Fibroblast of villous mesenchyme (primary cell): ENCODE measurements around the gene RBBP6. TPM values are rescaled to one million over a fixed set of nuclear protein-coding genes. Genes with fewer than 3 reads are reported as not detected.
"Not testable (repeated sequence)": the region's sequence is repeated elsewhere in the genome, so short reads cannot be mapped to it uniquely, and the experiment has no call there.

Source experiments
- DNase-seq: peaks from one replicate; pipeline ENCODE4 v3.0.0-alpha.2; 2010; ENCODE audit warnings: low read depth
- H3K4me3 ChIP-seq: 2 replicates; pipeline ENCODE4 v1.5.1; 2011; ENCODE audit warnings: low read depth, mild to moderate bottlenecking, low read length
- total RNA-seq: library from RNA; depleted of rRNA; stranded (reverse); fragments of >200 nt; gene quantifications from 2 replicates; pipeline ENCODE4 v1.2.3, GENCODE V29; 2012
- TF ChIP-seq, protein P1 (sequence below): IDR thresholded peaks from 2 replicates; pipeline ENCODE4 v1.5.1; 2012; ENCODE audit warnings: low read depth, mild to moderate bottlenecking, low read length; ENCODE audit not compliant: insufficient read depth

The RBBP6 gene
- total RNA-seq, 1 donor = 31.1 TPM

DNA sequence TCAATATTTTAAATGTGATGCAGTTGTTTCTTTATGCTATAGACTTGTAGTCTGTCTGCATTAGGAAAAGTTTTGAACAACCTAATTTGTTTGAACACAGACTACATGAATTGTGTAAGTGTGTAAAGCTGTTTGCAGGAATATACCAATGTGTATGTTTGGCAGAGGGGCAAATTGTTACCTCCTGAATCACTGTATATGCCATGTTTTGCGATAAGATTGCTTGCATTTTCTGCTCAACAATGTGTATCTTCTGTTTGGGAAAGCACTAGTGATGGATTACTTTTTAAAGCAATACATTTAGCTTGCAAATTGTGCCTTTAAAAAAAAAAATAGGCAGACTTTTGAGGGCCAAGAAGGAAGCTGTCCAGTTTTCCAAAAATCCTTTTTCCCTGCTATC lies 14.6 kb downstream of the RBBP6 start:
- DNase-seq = peak; percentile 42
- TF ChIP-seq, protein P1, sequence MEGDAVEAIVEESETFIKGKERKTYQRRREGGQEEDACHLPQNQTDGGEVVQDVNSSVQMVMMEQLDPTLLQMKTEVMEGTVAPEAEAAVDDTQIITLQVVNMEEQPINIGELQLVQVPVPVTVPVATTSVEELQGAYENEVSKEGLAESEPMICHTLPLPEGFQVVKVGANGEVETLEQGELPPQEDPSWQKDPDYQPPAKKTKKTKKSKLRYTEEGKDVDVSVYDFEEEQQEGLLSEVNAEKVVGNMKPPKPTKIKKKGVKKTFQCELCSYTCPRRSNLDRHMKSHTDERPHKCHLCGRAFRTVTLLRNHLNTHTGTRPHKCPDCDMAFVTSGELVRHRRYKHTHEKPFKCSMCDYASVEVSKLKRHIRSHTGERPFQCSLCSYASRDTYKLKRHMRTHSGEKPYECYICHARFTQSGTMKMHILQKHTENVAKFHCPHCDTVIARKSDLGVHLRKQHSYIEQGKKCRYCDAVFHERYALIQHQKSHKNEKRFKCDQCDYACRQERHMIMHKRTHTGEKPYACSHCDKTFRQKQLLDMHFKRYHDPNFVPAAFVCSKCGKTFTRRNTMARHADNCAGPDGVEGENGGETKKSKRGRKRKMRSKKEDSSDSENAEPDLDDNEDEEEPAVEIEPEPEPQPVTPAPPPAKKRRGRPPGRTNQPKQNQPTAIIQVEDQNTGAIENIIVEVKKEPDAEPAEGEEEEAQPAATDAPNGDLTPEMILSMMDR = no peak
- no peak overlapping the region for H3K4me3 ChIP-seq

DNA sequence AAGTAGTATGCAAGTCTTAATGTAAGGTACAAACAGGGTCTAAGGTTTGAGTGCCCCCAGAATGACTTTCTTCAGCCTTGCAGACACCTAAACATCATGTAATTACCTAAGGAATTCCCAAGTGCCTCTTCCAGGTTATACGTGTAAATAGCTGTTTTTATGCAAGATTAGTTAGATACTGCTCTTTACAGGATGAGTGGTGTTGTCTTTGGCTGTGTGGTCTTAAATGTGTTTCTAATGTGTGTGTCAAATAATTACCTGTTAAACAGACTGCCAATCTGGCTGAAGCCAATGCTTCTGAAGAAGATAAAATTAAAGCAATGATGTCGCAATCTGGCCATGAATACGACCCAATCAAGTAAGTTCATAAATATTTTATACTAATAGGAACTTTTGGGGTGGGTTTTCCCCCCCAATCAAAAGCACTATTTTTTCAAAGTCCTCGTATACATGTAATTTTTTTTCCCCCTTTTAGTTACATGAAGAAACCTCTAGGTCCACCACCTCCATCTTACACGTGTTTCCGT lies 16.0 kb downstream of the RBBP6 start:
- no peak for DNase-seq
- TF ChIP-seq, protein P1 = no peak

DNA sequence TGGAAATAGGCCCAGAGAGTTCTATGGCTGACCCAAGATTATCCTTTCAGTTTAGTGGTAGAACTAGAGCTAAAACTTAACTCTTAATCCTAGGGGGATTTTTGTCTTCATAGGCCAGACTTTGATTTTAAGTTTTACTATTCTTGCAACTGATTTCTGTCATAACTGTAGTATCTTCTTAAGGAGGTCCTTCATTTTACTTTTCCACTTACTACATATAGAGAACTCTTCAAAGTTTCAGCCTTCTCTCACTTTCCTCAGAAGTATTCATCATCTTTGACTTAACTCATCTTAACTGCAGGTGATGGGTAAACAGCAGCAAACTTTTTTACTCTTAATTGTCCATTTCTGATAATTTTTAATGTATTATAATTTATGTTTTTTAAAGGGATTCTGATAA lies 23.4 kb downstream of the RBBP6 start:
- H3K4me3 ChIP-seq = no peak overlapping the region
- DNase-seq = no peak
- TF ChIP-seq, protein P1 = no peak

More for the DNA sequence above, 16.0 kb downstream of the RBBP6 start:
- H3K4me3 ChIP-seq = no peak overlapping the region

DNA sequence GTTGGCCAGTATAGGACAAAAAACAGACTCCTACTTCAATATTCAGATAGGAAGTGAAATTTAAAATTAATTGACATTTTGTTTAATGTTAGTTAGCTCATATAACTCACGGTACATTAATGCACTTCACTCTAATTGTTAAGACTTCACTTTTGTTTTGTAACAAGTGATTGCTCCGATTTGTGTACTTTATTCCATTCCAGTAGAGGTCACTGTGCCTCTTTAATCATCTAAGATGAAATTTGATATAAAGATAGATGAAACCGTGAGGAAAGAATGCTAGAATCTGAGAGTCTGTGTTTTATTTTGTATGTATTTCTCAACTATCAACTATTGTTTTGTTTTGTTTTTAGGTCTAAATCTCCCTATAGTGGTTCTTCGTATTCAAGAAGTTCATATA lies 29.0 kb downstream of the RBBP6 start:
- H3K4me3 ChIP-seq = no peak overlapping the region
- TF ChIP-seq, protein P1 = peak; percentile 30
- DNase-seq = peak; percentile 42

DNA sequence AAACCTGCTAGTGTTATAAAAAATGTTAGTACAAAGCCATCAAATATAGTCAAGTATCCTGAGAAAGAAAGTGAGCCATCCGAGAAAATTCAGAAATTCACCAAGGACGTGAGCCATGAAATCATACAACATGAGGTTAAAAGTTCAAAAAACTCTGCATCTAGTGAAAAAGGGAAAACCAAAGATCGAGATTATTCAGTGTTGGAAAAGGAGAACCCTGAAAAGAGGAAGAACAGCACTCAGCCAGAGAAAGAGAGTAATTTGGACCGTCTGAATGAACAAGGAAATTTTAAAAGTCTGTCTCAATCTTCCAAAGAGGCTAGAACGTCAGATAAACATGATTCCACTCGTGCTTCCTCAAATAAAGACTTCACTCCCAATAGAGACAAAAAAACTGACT lies 31.7 kb downstream of the RBBP6 start:
- H3K4me3 ChIP-seq = no peak overlapping the region
- no peak for DNase-seq
- TF ChIP-seq, protein P1 = no peak

DNA sequence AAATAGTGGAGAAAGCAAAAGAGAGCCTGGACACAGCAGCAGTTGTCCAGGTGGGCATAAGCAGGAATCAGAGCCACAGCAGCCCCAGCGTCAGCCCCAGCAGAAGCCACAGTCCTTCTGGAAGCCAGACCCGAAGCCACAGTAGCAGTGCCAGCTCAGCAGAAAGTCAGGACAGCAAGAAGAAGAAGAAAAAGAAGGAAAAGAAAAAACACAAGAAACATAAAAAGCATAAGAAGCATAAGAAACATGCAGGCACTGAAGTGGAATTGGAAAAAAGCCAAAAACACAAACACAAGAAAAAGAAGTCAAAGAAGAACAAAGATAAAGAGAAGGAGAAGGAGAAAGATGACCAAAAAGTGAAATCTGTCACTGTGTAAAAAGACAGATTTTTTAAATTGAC lies 32.7 kb downstream of the RBBP6 start:
- no peak for DNase-seq
- no peak overlapping the region for H3K4me3 ChIP-seq
- TF ChIP-seq, protein P1 = no peak

DNA sequence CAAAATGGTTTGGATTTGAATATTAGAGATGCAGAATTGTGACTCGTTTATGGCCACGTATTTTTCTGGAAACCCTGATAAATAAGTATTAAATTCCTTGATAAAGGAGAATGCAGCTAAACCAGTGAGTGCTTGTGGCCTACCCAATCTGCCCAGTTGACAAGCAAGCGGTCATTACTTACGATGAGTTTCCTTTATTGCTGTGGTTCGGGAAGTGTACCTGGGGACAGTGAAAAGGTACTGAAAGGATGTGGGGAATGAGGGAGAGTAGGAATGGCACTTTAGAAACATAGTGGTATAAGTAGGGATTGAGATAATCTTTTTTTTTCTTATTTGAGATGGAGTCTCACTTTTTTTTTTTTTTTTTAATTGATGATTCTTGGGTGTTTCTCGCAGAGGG lies 33.8 kb downstream of the RBBP6 start:
- TF ChIP-seq, protein P1 = no peak
- no peak overlapping the region for H3K4me3 ChIP-seq
- no peak for DNase-seq

DNA sequence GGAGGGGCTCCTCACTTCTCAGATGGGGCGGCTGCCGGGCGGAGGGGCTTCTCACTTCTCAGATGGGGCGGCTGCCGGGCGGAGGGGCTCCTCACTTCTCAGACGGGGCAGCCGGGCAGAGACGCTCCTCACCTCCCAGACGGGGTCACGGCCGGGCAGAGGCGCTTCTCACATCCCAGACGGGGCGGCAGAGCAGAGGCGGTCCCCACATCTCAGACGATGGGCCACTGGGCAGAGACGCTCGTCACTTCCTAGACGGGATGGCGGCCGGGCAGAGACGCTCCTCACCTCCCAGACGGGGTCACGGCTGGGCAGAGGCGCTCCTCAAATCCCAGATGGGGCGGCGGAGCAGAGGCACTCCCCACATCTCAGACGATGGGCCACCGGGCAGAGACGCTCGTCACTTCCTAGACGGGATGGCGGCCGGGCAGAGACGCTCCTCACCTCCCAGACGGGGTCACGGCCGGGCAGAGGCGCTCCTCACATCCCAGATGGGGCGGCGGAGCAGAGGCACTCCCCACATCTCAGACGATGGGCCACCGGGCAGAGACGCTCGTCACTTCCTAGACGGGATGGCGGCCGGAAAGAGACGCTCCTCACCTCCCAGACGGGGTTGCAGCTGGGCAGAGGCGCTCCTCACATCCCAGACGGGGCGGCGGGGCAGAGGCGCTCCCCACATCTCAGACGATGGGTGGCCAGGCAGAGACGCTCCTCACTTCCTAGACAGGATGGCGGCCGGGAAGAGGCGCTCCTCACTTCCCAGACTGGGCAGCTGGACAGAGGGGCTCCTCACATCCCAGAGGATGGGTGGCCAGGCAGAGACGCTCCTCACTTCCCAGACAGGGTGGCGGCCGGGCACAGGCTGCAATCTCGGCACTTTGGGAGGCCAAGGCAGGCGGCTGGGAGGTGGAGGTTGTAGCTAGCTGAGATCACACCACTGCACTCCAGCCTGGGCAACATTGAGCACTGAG lies 35.4 kb downstream of the RBBP6 start:
- DNase-seq, H3K4me3 ChIP-seq: not testable (repeated sequence)

DNA sequence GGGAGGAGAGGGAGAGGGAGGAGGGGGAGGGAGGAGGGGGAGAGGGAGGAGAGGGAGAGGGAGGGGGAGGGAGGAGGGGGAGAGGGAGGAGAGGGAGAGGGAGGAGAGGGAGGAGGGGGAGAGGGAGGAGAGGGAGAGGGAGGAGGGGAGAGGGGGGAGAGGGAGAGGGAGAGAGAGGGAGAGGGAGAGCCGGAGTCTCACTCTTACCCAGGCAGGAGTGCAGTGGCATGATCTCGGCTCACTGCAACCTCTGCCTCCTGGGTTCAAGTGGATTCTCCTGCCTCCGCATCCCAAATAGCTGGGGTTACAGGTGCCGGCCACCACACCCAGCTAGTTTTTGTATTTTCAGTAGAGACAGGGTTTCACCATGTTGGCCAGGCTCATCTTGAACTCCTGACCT lies 36.4 kb downstream of the RBBP6 start:
- DNase-seq, H3K4me3 ChIP-seq: not testable (repeated sequence)
